GM12872 (cell line): Measurements from ENCODE around the gene PDGFB.

Experiments used
- CTCF ChIP-seq: IDR thresholded peaks from 3 replicates; pipeline ENCODE4 v1.5.1; 2011; ENCODE audit warnings: low read depth, mild to moderate bottlenecking, low read length, moderate library complexity; ENCODE audit not compliant: insufficient read depth

The PDGFB gene

GRCh38 chr22:39251762-39252460 lies 7.1 kb upstream of the PDGFB start:
- TF ChIP-seq CTCF, result no peak

- TF ChIP-seq CTCF, result no peak
These were observed 6.1 kb upstream of the PDGFB start for GRCh38 chr22:39250838-39251237.

- TF ChIP-seq CTCF, result no peak
These were observed 5.3 kb upstream of the PDGFB start for GRCh38 chr22:39250131-39250530.

GRCh38 chr22:39249086-39249704 lies 4.4 kb upstream of the PDGFB start:
- TF ChIP-seq CTCF, result no peak

GRCh38 chr22:39248254-39248653 lies 3.5 kb upstream of the PDGFB start:
- TF ChIP-seq CTCF, result no peak

GRCh38 chr22:39247361-39247760 lies 2.6 kb upstream of the PDGFB start:
- TF ChIP-seq CTCF, result no peak

GRCh38 chr22:39246690-39247332 lies 2.0 kb upstream of the PDGFB start:
- no peak for TF ChIP-seq CTCF
